NCI-H510A treated with DMSO at 0.1 percent for 48 hours (cell line): ENCODE data around the gene GPNMB.

Source experiments
- DNase-seq: peaks from one replicate; lab custom pipeline; 2025; lab: John Stamatoyannopoulos, UW

Gene GPNMB

GRCh38 chr7:23273141-23273599, 26.6 kb downstream of the GPNMB start:
- peak; percentile 89 for DNase-seq

GRCh38 chr7:23275912-23276311, 29.3 kb downstream of the GPNMB start:
- DNase-seq, result no peak

GRCh38 chr7:23276376-23276775, 29.8 kb downstream of the GPNMB start:
- no peak for DNase-seq

GRCh38 chr7:23276947-23277346, 30.4 kb downstream of the GPNMB start:
- no peak for DNase-seq

GRCh38 chr7:23277359-23277989, 30.9 kb downstream of the GPNMB start:
- peak; percentile 69 for DNase-seq

- no peak for DNase-seq
Observed at GRCh38 chr7:23279819-23280525, 33.4 kb downstream of the GPNMB start.

GRCh38 chr7:23283086-23283485, 36.5 kb downstream of the GPNMB start:
- DNase-seq, result no peak

GRCh38 chr7:23284871-23285270, 38.3 kb downstream of the GPNMB start:
- DNase-seq, result no peak

GRCh38 chr7:23285657-23286646, 39.4 kb downstream of the GPNMB start:
- DNase-seq, result no peak

GRCh38 chr7:23287612-23288011, 41.0 kb downstream of the GPNMB start:
- DNase-seq, result no peak

- DNase-seq, result no peak
Observed at GRCh38 chr7:23290993-23291392, 44.4 kb downstream of the GPNMB start.

GRCh38 chr7:23291957-23292560, 45.5 kb downstream of the GPNMB start:
- DNase-seq, result no peak

GRCh38 chr7:23292623-23293022, 46.0 kb downstream of the GPNMB start:
- DNase-seq, result no peak

- DNase-seq, result no peak
Observed at GRCh38 chr7:23293500-23294073, 47.0 kb downstream of the GPNMB start.

- DNase-seq, result no peak
Observed at GRCh38 chr7:23294549-23295400, 48.2 kb downstream of the GPNMB start.

- DNase-seq, result no peak
Observed at GRCh38 chr7:23295401-23295697, 48.8 kb downstream of the GPNMB start.

- DNase-seq, result no peak
Observed at GRCh38 chr7:23298141-23298881, 51.7 kb downstream of the GPNMB start.

GRCh38 chr7:23298885-23299769, 52.6 kb downstream of the GPNMB start, which contains the start of gene MALSU1:
Gene MALSU1, plus strand, starts transcription at chr7:23299339. Its CDS starts 14 bp downstream, at chr7:23299353.
- peak; percentile 96 for DNase-seq

- no peak for DNase-seq
Observed at GRCh38 chr7:23299770-23300300, 53.3 kb downstream of the GPNMB start.
